ENCODE data around the gene GRIA1.

Gene GRIA1

DNA sequence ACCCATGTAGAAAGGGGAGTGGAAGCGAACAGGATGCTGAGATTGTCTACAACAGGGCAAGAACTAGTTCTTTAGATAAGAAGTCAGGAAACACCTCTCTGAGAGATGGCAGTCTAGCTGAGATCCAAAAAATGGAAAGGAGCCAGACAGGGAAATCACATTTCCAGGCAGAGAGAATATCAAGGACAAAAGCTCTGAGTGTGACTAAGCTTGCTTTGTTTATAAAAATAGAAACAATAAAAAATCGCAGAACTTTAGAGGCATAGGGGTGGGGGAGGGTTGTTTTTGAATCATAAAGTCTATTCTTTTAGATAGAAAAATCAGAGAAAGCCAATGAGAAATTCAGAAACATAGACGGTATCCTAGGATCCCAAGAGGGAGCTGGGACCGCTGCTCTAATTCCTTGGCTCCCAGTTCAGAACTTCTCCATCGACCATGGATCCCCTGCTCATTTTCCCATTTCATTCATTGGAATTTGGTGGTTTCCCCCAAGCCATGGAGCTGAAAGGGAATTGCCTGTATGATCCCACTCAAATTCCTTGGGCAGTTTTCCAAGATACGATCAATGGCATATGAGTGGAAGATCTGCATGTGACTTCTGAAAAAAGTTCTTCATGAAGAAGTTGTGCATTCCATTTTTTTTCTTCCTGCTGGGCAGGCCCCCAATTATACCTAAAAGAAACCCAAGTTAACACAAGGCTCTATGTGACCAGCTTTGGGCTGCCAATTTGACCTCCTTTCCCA, 182.0 kb downstream of the GRIA1 start:
- no peak for TF ChIP-seq CTCF (IDR thresholded peaks at IDR 0.05; ENCODE audit: low read length, missing control alignments)
- DNase-seq (ENCODE audit: low read depth): peak; percentile 68
- no peak overlapping the region for H3K4me3 ChIP-seq (replicated peaks; ENCODE audit: low read depth, low read length)

DNA sequence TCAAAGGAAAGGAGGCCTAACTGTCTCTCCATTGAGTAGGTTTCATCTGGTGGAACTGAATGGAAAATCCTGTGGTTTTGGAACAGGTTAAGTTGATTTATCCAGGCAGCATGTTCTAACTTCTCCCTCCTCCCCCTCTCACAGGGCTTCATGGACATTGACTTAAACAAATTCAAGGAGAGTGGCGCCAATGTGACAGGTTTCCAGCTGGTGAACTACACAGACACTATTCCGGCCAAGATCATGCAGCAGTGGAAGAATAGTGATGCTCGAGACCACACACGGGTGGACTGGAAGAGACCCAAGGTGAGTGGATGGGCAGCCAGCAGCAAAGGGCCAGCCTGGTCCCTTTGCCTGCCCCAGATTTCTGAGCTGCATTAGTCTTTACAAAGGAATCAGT, 183.9 kb downstream of the GRIA1 start:
- TF ChIP-seq CTCF (IDR thresholded peaks at IDR 0.05; ENCODE audit: low read length, missing control alignments): no peak
- DNase-seq (ENCODE audit: low read depth): no peak
- H3K4me3 ChIP-seq (replicated peaks; ENCODE audit: low read depth, low read length): no peak overlapping the region

- no peak for TF ChIP-seq CTCF (IDR thresholded peaks at IDR 0.05; ENCODE audit: low read length, missing control alignments)
- H3K4me3 ChIP-seq (replicated peaks; ENCODE audit: low read depth, low read length): no peak overlapping the region
- no peak for DNase-seq (ENCODE audit: low read depth)
Measured at GRCh38 chr5:153676406-153676805, 185.9 kb downstream of the GRIA1 start.

DNA sequence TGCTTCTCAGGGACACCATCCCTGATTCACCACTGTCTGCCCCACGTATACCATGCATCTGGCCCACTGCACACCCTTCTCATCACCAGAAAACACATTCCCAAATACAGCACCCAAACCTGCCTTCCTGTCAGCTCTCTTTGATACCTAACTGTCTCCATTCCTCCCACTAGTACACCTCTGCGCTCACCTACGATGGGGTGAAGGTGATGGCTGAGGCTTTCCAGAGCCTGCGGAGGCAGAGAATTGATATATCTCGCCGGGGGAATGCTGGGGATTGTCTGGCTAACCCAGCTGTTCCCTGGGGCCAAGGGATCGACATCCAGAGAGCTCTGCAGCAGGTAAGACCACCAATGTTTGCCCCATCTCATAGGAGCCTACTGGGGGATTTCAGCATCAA, 186.4 kb downstream of the GRIA1 start:
- DNase-seq (ENCODE audit: low read depth): no peak
- no peak for TF ChIP-seq CTCF (IDR thresholded peaks at IDR 0.05; ENCODE audit: low read length, missing control alignments)
- H3K4me3 ChIP-seq (replicated peaks; ENCODE audit: low read depth, low read length): no peak overlapping the region

GRCh38 chr5:153678617-153679329, 188.3 kb downstream of the GRIA1 start:
- DNase-seq (ENCODE audit: low read depth): peak; percentile 66
- TF ChIP-seq CTCF (IDR thresholded peaks at IDR 0.05; ENCODE audit: low read length, missing control alignments): no peak
- H3K4me3 ChIP-seq (replicated peaks; ENCODE audit: low read depth, low read length): no peak overlapping the region

DNA sequence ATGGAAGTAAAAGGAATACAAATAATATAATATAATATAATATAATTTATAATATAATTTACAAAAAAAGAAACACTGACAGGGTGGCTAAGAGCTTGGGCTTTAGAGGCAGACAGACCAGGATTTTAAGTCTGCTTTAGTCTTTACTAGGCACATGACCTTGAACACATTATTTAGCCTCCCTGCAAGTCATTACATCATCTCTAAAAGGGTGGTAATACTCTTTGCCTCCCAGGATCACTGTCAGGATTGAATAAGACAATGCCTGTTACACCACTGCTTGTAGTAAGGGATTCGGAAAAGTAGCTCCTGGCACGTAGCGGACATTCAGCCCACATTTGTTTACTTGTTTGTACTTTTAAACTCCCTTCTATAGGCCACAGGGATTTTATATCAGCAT, 199.8 kb downstream of the GRIA1 start:
- no peak for DNase-seq (ENCODE audit: low read depth)
- H3K4me3 ChIP-seq (replicated peaks; ENCODE audit: low read depth, low read length): no peak overlapping the region
- no peak for TF ChIP-seq CTCF (IDR thresholded peaks at IDR 0.05; ENCODE audit: low read length, missing control alignments)

Data from fibroblast of pulmonary artery (primary cell).